Globus pallidus (tissue), 1 donor: ENCODE measurements around the gene ACTRT3.
"Not testable (repeated sequence)": the region's sequence is repeated elsewhere in the genome, so short reads cannot be mapped to it uniquely, and the experiment has no call there.

Source experiments
- DNase-seq: peaks from one replicate; pipeline ENCODE4 v3.0.0-alpha.2; 2015; ENCODE audit warnings: low spot score

Gene ACTRT3

GRCh38 chr3:169772897-169773816 is 3.8 kb upstream of the ACTRT3 start, which contains the start of gene MYNN:
Gene MYNN (plus strand): TSS chr3:169773396. CDS start chr3:169774296, 900 bp downstream.
- DNase-seq = peak; percentile 93

- DNase-seq = peak; percentile 82
Measured at GRCh38 chr3:169772305-169772896, 3.0 kb upstream of the ACTRT3 start.

- peak; percentile 85 for DNase-seq
Measured at GRCh38 chr3:169771497-169772304, 2.3 kb upstream of the ACTRT3 start.

GRCh38 chr3:169764882-169765612 is 4.3 kb downstream of the ACTRT3 start, which contains the start of gene TERC:
Gene TERC (minus strand): TSS chr3:169765060.
- peak; percentile 84 for DNase-seq

- DNase-seq = peak; percentile 45
Measured at GRCh38 chr3:169764312-169764881, 5.0 kb downstream of the ACTRT3 start.

- DNase-seq = no peak
Measured at GRCh38 chr3:169760479-169760878, 8.9 kb downstream of the ACTRT3 start.

- no peak for DNase-seq
Measured at GRCh38 chr3:169759256-169759655, 10.1 kb downstream of the ACTRT3 start.

GRCh38 chr3:169758359-169758994 is 10.9 kb downstream of the ACTRT3 start:
- no peak for DNase-seq

GRCh38 chr3:169755488-169755887 is 13.9 kb downstream of the ACTRT3 start:
- DNase-seq = no peak

GRCh38 chr3:169754711-169755110 is 14.7 kb downstream of the ACTRT3 start:
- DNase-seq = no peak

GRCh38 chr3:169751875-169752274 is 17.5 kb downstream of the ACTRT3 start:
- DNase-seq = no peak

- no peak for DNase-seq
Measured at GRCh38 chr3:169750665-169751064, 18.7 kb downstream of the ACTRT3 start.

- DNase-seq = no peak
Measured at GRCh38 chr3:169748670-169749069, 20.7 kb downstream of the ACTRT3 start.

- DNase-seq = no peak
Measured at GRCh38 chr3:169746924-169747323, 22.4 kb downstream of the ACTRT3 start.

- DNase-seq = no peak
Measured at GRCh38 chr3:169744366-169745054, 24.9 kb downstream of the ACTRT3 start.

GRCh38 chr3:169739067-169739466 is 30.3 kb downstream of the ACTRT3 start:
- no peak for DNase-seq

GRCh38 chr3:169731857-169732256 is 37.5 kb downstream of the ACTRT3 start:
- DNase-seq = not testable (repeated sequence)

GRCh38 chr3:169722724-169723123 is 46.6 kb downstream of the ACTRT3 start:
- DNase-seq = no peak

GRCh38 chr3:169718415-169718814 is 50.9 kb downstream of the ACTRT3 start:
- not testable (repeated sequence) for DNase-seq
